ENCODE measurements around the gene PDE4D. TPM values are rescaled to one million over a fixed set of nuclear protein-coding genes. Genes with fewer than 3 reads are reported as not detected.

Gene PDE4D
- total and polyA plus RNA-seq, 12 donors, result 1.2 to 18.9 (median 2.1) TPM

GRCh38 chr5:58980890-58981289, 912.6 kb downstream of the PDE4D start:
- no peak overlapping the region for H3K27ac ChIP-seq
- no peaks in the 10 kb centered on the region for H3K9me3 ChIP-seq (replicated peaks in 1 of 3)
- intact Hi-C loops (cut with DNase I), result no loop called here
- no peak for TF ChIP-seq CTCF (IDR thresholded peaks at IDR 0.05)
- no peak for TF ChIP-seq POLR2A (IDR thresholded peaks at IDR 0.05)
- DNase-seq, result no peak
- 87 to 100% (median 98%) methylated on average over 2 of the region's 2 CpGs for WGBS, 4 donors
- no peaks in the 10 kb centered on the region for H3K36me3 ChIP-seq (replicated peaks in 1 of 2)
- no peaks in the 10 kb centered on the region for H3K4me1 ChIP-seq (replicated peaks in 1 of 2)
- H3K27me3 ChIP-seq, result no peaks in the 10 kb centered on the region
- no peak overlapping the region for H3K4me3 ChIP-seq

GRCh38 chr5:58979090-58979489, 914.4 kb downstream of the PDE4D start:
- Histone ChIP-seq H3K27me3 (no peaks in the 10 kb centered on the region), H3K36me3 (replicated peaks in 1 of 2) (no peaks in the 10 kb centered on the region), H3K4me1 (replicated peaks in 1 of 2) (no peaks in the 10 kb centered on the region), H3K9me3 (replicated peaks in 1 of 3) (no peaks in the 10 kb centered on the region), H3K27ac (no peak overlapping the region), H3K4me3 (no peak overlapping the region)
- TF ChIP-seq CTCF (IDR thresholded peaks at IDR 0.05), result no peak
- TF ChIP-seq POLR2A (IDR thresholded peaks at IDR 0.05), result no peak
- intact Hi-C loops (cut with DNase I), result no loop called here
- DNase-seq, result no peak

GRCh38 chr5:58974601-58975000, 918.9 kb downstream of the PDE4D start:
- WGBS, 4 donors, result 88 to 100% (median 92%) methylated on average over 5 of the region's 5 CpGs

DNA sequence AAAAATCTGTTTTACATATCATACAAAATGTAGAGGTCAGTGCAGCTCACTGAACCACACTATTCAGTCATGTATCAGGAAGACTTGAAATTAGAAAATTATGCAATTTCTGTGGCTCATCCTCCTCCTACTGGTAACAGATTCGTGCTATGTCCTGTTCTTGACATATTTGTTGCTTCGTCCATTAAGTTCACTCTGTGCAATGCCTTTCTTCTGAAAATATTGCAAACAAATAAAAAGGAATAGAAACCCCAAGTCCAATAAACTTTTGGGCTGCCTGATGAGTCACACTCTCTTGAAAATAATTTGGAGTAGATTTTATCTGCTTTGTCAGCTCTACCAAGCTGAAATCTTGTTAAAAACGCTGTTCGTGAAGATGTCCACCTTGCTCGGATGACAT, 919.4 kb downstream of the PDE4D start:
- Histone ChIP-seq H3K27ac (no peak overlapping the region), H3K4me3 (no peak overlapping the region), H3K36me3 (replicated peaks in 1 of 2) (no peaks in the 10 kb centered on the region), H3K4me1 (replicated peaks in 1 of 2) (no peaks in the 10 kb centered on the region), H3K9me3 (replicated peaks in 1 of 3) (no peaks in the 10 kb centered on the region), H3K27me3 (no peaks in the 10 kb centered on the region)
- 72 to 85% (median 77%) methylated on average over 5 of the region's 5 CpGs for WGBS, 4 donors
- DNase-seq, result no peak
- TF ChIP-seq POLR2A (IDR thresholded peaks at IDR 0.05), result no peak
- TF ChIP-seq CTCF (IDR thresholded peaks at IDR 0.05), result no peak
- intact Hi-C loops (cut with DNase I), result loop anchor here in 1 of 2 donors (2.0 kb wide), 1 partner anchor 41 kb away; no protein-coding TSS in a partner anchor

More at GRCh38 chr5:58974601-58975000, 918.9 kb downstream of the PDE4D start:
- H3K9me3 ChIP-seq (replicated peaks in 1 of 3), result no peaks in the 10 kb centered on the region
- intact Hi-C loops (cut with DNase I), result loop anchor here in 1 of 2 donors (2.0 kb wide), 1 partner anchor 42 kb away; no protein-coding TSS in a partner anchor
- H3K27ac ChIP-seq, result no peak overlapping the region
- DNase-seq, result no peak
- H3K27me3 ChIP-seq, result no peaks in the 10 kb centered on the region
- no peak overlapping the region for H3K4me3 ChIP-seq
- H3K36me3 ChIP-seq (replicated peaks in 1 of 2), result no peaks in the 10 kb centered on the region
- H3K4me1 ChIP-seq (replicated peaks in 1 of 2), result no peaks in the 10 kb centered on the region
- no peak for TF ChIP-seq CTCF (IDR thresholded peaks at IDR 0.05)
- no peak for TF ChIP-seq POLR2A (IDR thresholded peaks at IDR 0.05)
